ENCODE results near the gene FDCSP.
"Not testable (repeated sequence)": the region's sequence is repeated elsewhere in the genome, so short reads cannot be mapped to it uniquely, and the experiment has no call there.

Gene FDCSP

GRCh38 chr4:70191647-70192046 lies 34.3 kb upstream of the FDCSP start:
- no peaks in the 10 kb centered on the region for H3K9me3 ChIP-seq (ENCODE audit: control insufficient read depth, low read length)
- H3K4me3 ChIP-seq (ENCODE audit: insufficient read depth, low read depth, low read length): no peak overlapping the region
- H3K36me3 ChIP-seq (ENCODE audit: control insufficient read depth, insufficient read depth, low read length): no peaks in the 10 kb centered on the region
- no peaks in the 10 kb centered on the region for H3K27me3 ChIP-seq (ENCODE audit: control insufficient read depth, insufficient read depth, low read length, poor library complexity, severe bottlenecking)
- WGBS, 2 experiments: 100% methylated on average over 1 of the region's 1 CpG
- H3K27ac ChIP-seq (ENCODE audit: insufficient read depth, low read depth, low read length, poor library complexity, severe bottlenecking): no peak overlapping the region
- no peaks in the 10 kb centered on the region for H3K4me1 ChIP-seq (ENCODE audit: control insufficient read depth, insufficient read depth, low read length)

- Histone ChIP-seq H3K36me3 (ENCODE audit: control insufficient read depth, insufficient read depth, low read length) (no peaks in the 10 kb centered on the region), H3K4me3 (ENCODE audit: insufficient read depth, low read depth, low read length) (no peak overlapping the region), H3K9me3 (ENCODE audit: control insufficient read depth, low read length) (no peaks in the 10 kb centered on the region), H3K27ac (ENCODE audit: insufficient read depth, low read depth, low read length, poor library complexity, severe bottlenecking) (no peak overlapping the region), H3K4me1 (ENCODE audit: control insufficient read depth, insufficient read depth, low read length) (no peaks in the 10 kb centered on the region), H3K27me3 (ENCODE audit: control insufficient read depth, insufficient read depth, low read length, poor library complexity, severe bottlenecking) (no peaks in the 10 kb centered on the region)
- WGBS, 2 experiments: 96 to 100% methylated on average over 1 to 2 of the region's 2 CpGs
These were observed 33.0 kb upstream of the FDCSP start for GRCh38 chr4:70192895-70193294.

DNA sequence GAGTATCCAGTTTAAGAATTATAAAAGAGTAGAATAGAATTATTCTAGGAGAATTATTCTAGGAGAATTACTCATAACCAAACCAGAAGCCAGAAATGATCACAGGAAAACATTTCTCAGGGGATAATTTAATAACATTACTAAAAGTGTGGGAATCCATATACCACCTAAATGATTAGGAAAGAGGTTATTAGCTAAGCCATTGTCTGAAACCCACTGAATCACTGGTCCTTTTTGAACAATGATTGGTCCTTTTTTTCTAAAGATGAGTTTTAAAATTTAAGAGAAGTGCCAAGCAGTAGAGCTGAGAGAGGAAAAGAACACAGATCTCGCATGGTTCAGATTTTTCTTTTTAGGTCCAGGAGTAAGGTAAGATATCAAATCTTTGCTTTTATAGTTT lies 30.5 kb upstream of the FDCSP start, which contains the start of gene ODAM:
Gene ODAM, plus strand, starts transcription at position 301 of the 400 bp plus-strand sequence. CDS start 819 bp downstream, outside the sequence.
- H3K27me3 ChIP-seq (ENCODE audit: control insufficient read depth, insufficient read depth, low read length, poor library complexity, severe bottlenecking): no peaks in the 10 kb centered on the region
- H3K27ac ChIP-seq (ENCODE audit: insufficient read depth, low read depth, low read length, poor library complexity, severe bottlenecking): no peak within 1 kb of the TSS
- no peaks in the 10 kb centered on the region for H3K36me3 ChIP-seq (ENCODE audit: control insufficient read depth, insufficient read depth, low read length)
- H3K4me3 ChIP-seq (ENCODE audit: insufficient read depth, low read depth, low read length): no peak within 1 kb of the TSS
- no peaks in the 10 kb centered on the region for H3K4me1 ChIP-seq (ENCODE audit: control insufficient read depth, insufficient read depth, low read length)
- no peaks in the 10 kb centered on the region for H3K9me3 ChIP-seq (ENCODE audit: control insufficient read depth, low read length)
- WGBS, 2 experiments: 90% methylated on average over 1 of the region's 1 CpG

DNA sequence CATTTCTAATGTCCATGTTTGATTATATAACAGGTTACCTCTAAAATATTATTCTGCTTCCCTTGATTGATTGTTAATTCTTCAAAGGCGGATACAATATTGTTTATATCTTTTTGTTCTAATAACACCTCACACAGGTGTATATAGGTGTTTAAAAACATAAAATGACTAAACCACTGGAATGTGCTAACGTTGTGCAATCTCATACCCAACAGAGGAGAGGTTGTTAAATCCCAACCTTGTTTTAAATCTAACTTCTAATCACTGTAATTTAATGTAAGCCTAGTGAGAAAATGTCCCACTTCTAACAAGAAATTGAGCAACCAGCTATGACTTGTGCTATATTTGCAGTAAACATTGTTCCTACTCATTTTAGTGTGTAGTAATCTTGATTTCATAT lies 29.1 kb upstream of the FDCSP start:
- Histone ChIP-seq H3K36me3 (ENCODE audit: control insufficient read depth, insufficient read depth, low read length) (no peaks in the 10 kb centered on the region), H3K27ac (ENCODE audit: insufficient read depth, low read depth, low read length, poor library complexity, severe bottlenecking) (no peak overlapping the region), H3K9me3 (ENCODE audit: control insufficient read depth, low read length) (no peaks in the 10 kb centered on the region), H3K27me3 (ENCODE audit: control insufficient read depth, insufficient read depth, low read length, poor library complexity, severe bottlenecking) (no peaks in the 10 kb centered on the region), H3K4me3 (ENCODE audit: insufficient read depth, low read depth, low read length) (no peak overlapping the region), H3K4me1 (ENCODE audit: control insufficient read depth, insufficient read depth, low read length) (no peaks in the 10 kb centered on the region)
- 100% methylated on average over 1 of the region's 2 CpGs; no CpG with 5 or more reads in 1 of the 2 experiments for WGBS, 2 experiments

GRCh38 chr4:70197842-70198241 lies 28.1 kb upstream of the FDCSP start:
- H3K9me3 ChIP-seq (ENCODE audit: control insufficient read depth, low read length): no peaks in the 10 kb centered on the region
- no peaks in the 10 kb centered on the region for H3K4me1 ChIP-seq (ENCODE audit: control insufficient read depth, insufficient read depth, low read length)
- H3K27me3 ChIP-seq (ENCODE audit: control insufficient read depth, insufficient read depth, low read length, poor library complexity, severe bottlenecking): no peaks in the 10 kb centered on the region
- H3K27ac ChIP-seq (ENCODE audit: insufficient read depth, low read depth, low read length, poor library complexity, severe bottlenecking): no peak overlapping the region
- H3K4me3 ChIP-seq (ENCODE audit: insufficient read depth, low read depth, low read length): no peak overlapping the region
- WGBS, 2 experiments: 81 to 87% methylated on average over 2 of the region's 2 CpGs
- H3K36me3 ChIP-seq (ENCODE audit: control insufficient read depth, insufficient read depth, low read length): no peaks in the 10 kb centered on the region

- WGBS, 2 experiments: 88 to 95% methylated on average over 1 of the region's 1 CpG
- H3K27me3 ChIP-seq (ENCODE audit: control insufficient read depth, insufficient read depth, low read length, poor library complexity, severe bottlenecking): no peaks in the 10 kb centered on the region
- no peaks in the 10 kb centered on the region for H3K9me3 ChIP-seq (ENCODE audit: control insufficient read depth, low read length)
- no peaks in the 10 kb centered on the region for H3K4me1 ChIP-seq (ENCODE audit: control insufficient read depth, insufficient read depth, low read length)
- H3K36me3 ChIP-seq (ENCODE audit: control insufficient read depth, insufficient read depth, low read length): no peaks in the 10 kb centered on the region
- H3K27ac ChIP-seq (ENCODE audit: insufficient read depth, low read depth, low read length, poor library complexity, severe bottlenecking): no peak overlapping the region
- no peak overlapping the region for H3K4me3 ChIP-seq (ENCODE audit: insufficient read depth, low read depth, low read length)
These were observed 22.3 kb upstream of the FDCSP start for GRCh38 chr4:70203601-70204000.

DNA sequence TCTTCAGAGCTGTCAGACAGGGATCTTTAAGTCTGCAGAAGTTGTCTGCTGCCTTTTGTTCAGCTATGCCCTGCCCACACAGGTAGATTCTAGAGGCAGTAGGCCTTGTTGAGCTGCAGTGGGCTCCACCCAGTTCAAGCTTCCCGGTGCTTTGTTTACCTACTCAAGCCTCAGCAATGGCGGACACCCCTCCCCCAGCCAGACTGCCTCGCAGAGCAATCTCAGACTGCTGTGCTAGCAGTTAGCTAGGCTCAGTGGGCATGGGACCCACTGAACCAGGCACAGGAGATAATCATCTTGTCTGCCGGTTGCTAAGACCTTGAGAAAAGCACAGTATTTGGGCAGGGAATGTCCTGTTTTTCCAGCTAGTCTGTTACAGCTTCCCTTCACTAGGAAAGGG lies 13.2 kb upstream of the FDCSP start:
- H3K4me3 ChIP-seq (ENCODE audit: insufficient read depth, low read depth, low read length): not testable (repeated sequence)

GRCh38 chr4:70216109-70216508 lies 9.8 kb upstream of the FDCSP start:
- not testable (repeated sequence) for H3K27me3 ChIP-seq (ENCODE audit: control insufficient read depth, insufficient read depth, low read length, poor library complexity, severe bottlenecking)

More for the DNA sequence above, 13.2 kb upstream of the FDCSP start:
- not testable (repeated sequence) for H3K27me3 ChIP-seq (ENCODE audit: control insufficient read depth, insufficient read depth, low read length, poor library complexity, severe bottlenecking); H3K9me3 ChIP-seq (ENCODE audit: control insufficient read depth, low read length); H3K36me3 ChIP-seq (ENCODE audit: control insufficient read depth, insufficient read depth, low read length); H3K4me1 ChIP-seq (ENCODE audit: control insufficient read depth, insufficient read depth, low read length); H3K27ac ChIP-seq (ENCODE audit: insufficient read depth, low read depth, low read length, poor library complexity, severe bottlenecking)
- 88 to 90% methylated on average over 4 of the region's 4 CpGs for WGBS, 2 experiments

GRCh38 chr4:70216550-70216949 lies 9.4 kb upstream of the FDCSP start:
- not testable (repeated sequence) for H3K36me3 ChIP-seq (ENCODE audit: control insufficient read depth, insufficient read depth, low read length); H3K4me1 ChIP-seq (ENCODE audit: control insufficient read depth, insufficient read depth, low read length); H3K27ac ChIP-seq (ENCODE audit: insufficient read depth, low read depth, low read length, poor library complexity, severe bottlenecking); H3K4me3 ChIP-seq (ENCODE audit: insufficient read depth, low read depth, low read length); H3K9me3 ChIP-seq (ENCODE audit: control insufficient read depth, low read length); H3K27me3 ChIP-seq (ENCODE audit: control insufficient read depth, insufficient read depth, low read length, poor library complexity, severe bottlenecking)
- no CpG with 5 or more reads among the region's 1 CpG for WGBS, 2 experiments

More at GRCh38 chr4:70216109-70216508, 9.8 kb upstream of the FDCSP start:
- H3K4me3 ChIP-seq (ENCODE audit: insufficient read depth, low read depth, low read length); H3K27ac ChIP-seq (ENCODE audit: insufficient read depth, low read depth, low read length, poor library complexity, severe bottlenecking); H3K36me3 ChIP-seq (ENCODE audit: control insufficient read depth, insufficient read depth, low read length); H3K9me3 ChIP-seq (ENCODE audit: control insufficient read depth, low read length); H3K4me1 ChIP-seq (ENCODE audit: control insufficient read depth, insufficient read depth, low read length): not testable (repeated sequence)

DNA sequence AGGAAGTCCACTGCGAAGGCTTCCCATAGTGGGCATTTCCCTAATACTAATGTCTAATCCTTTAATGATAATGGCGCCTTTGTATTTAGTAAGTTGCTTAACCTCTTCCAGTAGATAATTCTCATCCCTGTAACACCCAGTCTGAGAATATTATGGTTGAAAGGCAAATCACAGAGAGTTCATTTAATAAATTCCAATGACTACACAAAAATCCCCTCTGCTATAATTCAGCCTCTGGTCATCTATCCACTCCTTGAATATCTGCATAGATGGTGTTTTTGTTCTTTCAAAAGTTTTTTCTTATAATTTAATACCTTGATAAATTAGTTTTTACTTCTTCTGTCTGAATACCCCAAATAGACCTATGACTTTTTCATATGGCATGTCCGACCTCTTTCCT lies 4.5 kb upstream of the FDCSP start:
- not testable (repeated sequence) for H3K4me3 ChIP-seq (ENCODE audit: insufficient read depth, low read depth, low read length); H3K4me1 ChIP-seq (ENCODE audit: control insufficient read depth, insufficient read depth, low read length); H3K36me3 ChIP-seq (ENCODE audit: control insufficient read depth, insufficient read depth, low read length); H3K27me3 ChIP-seq (ENCODE audit: control insufficient read depth, insufficient read depth, low read length, poor library complexity, severe bottlenecking); H3K27ac ChIP-seq (ENCODE audit: insufficient read depth, low read depth, low read length, poor library complexity, severe bottlenecking); H3K9me3 ChIP-seq (ENCODE audit: control insufficient read depth, low read length)
- WGBS, 2 experiments: 100% methylated on average over 1 of the region's 3 CpGs; no CpG with 5 or more reads in 1 of the 2 experiments

GRCh38 chr4:70221818-70222217 lies 4.1 kb upstream of the FDCSP start:
- not testable (repeated sequence) for H3K4me1 ChIP-seq (ENCODE audit: control insufficient read depth, insufficient read depth, low read length); H3K9me3 ChIP-seq (ENCODE audit: control insufficient read depth, low read length); H3K27ac ChIP-seq (ENCODE audit: insufficient read depth, low read depth, low read length, poor library complexity, severe bottlenecking)

More at GRCh38 chr4:70221818-70222217, 4.1 kb upstream of the FDCSP start:
- H3K27me3 ChIP-seq (ENCODE audit: control insufficient read depth, insufficient read depth, low read length, poor library complexity, severe bottlenecking); H3K36me3 ChIP-seq (ENCODE audit: control insufficient read depth, insufficient read depth, low read length); H3K4me3 ChIP-seq (ENCODE audit: insufficient read depth, low read depth, low read length): not testable (repeated sequence)
